Activated T-cell treated with anti-CD3 and anti-CD28 coated beads for 1 hour (primary cell): ENCODE results near the gene ATP6V0A1.
"Not testable (repeated sequence)": the region's sequence is repeated elsewhere in the genome, so short reads cannot be mapped to it uniquely, and the experiment has no call there.

Experiments
- DNase-seq: peaks from one replicate; pipeline ENCODE4 v3.0.0-alpha.2; 2020; ENCODE audit warnings: low read depth

Gene ATP6V0A1

DNA sequence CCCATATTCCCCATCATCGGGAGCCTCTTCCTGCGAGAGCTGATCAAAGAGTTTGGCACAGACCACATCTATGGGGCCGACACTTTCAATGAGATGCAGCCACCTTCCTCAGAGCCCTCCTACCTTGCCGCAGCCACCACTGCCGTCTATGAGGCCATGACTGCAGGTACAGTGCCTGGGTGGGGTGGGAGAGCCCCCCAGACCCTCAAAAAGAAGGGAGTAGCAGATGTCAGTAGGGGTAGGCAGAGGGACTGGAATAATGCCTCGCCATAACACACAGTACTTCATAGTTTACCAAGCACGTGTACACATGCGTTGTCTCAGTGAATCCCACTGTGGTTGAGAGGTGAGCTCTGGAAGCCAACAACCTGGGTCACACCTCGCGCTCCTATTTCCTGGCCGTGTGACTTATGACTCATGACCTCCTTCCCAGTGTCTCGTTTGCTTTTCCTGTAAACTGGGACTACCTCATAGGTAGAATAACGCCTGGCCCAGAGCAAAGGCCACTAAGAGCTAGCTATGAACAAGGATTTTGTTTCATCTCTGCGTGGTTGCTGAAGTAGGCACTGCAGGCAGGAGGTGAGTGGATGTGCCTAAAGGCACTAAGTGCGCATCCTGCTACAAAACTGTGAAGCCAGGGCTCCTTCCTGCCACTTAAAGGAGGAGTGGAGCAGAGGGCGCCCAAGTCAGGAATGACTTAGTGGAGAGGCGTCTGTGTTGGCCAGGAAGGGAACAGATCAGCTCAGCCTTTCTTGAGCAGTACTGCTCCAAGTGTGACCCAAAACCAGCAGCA, 82.6 kb downstream of the ATP6V0A1 start:
- DNase-seq: no peak

DNA sequence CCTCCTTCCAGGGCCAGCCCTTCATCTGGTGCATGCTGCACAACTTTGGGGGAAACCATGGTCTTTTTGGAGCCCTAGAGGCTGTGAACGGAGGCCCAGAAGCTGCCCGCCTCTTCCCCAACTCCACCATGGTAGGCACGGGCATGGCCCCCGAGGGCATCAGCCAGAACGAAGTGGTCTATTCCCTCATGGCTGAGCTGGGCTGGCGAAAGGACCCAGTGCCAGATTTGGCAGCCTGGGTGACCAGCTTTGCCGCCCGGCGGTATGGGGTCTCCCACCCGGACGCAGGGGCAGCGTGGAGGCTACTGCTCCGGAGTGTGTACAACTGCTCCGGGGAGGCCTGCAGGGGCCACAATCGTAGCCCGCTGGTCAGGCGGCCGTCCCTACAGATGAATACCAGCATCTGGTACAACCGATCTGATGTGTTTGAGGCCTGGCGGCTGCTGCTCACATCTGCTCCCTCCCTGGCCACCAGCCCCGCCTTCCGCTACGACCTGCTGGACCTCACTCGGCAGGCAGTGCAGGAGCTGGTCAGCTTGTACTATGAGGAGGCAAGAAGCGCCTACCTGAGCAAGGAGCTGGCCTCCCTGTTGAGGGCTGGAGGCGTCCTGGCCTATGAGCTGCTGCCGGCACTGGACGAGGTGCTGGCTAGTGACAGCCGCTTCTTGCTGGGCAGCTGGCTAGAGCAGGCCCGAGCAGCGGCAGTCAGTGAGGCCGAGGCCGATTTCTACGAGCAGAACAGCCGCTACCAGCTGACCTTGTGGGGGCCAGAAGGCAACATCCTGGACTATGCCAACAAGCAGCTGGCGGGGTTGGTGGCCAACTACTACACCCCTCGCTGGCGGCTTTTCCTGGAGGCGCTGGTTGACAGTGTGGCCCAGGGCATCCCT, 84.8 kb downstream of the ATP6V0A1 start:
- DNase-seq: no peak

DNA sequence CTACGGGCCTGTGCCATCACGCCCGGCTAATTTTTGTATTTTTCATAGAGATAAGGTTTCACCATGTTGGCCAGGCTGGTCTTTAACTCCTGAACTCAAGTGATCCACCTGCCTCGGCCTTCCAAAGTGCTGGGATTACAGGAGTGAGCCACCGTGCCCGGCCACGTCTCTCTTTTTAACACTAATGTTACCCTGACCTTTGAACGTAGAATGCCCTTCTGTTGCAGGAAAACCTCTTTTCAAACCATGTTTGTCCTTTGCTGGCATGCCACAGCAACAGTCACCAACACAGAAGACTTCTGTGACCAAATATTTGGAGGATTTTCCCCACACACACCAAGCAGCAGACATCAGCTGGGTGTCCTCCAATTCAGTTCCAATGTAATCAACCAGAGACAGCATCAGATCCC, 86.2 kb downstream of the ATP6V0A1 start:
- DNase-seq: no peak

DNA sequence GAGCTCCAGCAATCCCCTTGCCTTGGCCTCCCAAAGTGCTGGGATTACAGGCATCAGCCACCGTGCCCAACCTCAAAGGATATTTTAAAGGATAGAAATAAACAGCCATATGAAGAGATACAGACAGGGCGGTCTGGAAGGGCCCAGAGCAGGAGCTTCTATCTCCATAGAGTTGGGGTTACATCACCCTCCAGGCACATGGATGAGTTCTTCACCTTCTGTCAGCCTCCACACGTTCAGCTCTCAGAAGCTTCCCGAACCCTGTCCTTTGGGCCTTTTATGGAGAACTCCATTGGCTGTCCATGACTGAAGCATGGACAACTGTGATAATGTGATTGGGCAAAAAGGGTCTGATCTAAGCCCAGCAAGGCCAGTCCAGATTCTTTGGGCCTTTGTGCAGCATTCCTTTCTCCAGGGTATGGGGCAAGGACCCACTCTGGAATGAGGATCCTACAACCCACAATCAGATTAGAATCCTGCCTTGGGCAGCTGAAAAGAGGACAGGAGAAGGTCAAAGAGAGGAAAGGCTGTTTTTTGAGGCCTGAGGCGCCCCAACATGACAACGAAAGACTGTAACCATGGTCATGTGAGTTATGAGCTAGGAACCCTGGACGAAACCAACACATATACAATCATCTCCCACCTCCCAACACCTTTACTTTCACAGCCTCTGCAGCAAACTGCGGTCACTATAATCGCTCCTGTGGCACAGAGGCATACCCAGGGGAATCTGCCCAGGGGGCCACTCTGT, 87.3 kb downstream of the ATP6V0A1 start:
- DNase-seq: not testable (repeated sequence)

DNA sequence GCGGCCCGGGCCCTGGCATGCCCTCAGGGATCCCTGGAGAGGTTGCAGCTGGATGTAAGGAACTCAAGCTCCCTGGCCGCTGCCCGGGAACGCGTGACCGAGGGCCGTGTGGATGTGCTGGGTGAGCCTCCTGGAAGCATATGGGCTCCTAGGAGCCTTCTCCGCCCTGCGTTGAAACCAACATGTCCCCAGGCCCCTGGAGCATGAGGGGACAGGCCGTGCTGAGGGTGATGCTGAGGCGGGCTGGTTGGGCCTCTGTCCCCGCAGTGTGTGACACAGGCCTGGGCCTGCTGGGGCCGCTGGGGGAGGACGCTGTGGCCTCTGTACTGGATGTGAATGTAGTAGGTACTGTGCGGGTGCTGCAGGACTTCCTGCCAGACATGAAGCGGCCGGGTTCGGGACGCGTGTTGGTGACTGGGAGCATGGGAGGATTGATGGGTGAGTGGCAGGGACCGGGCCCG, 88.4 kb downstream of the ATP6V0A1 start:
- DNase-seq: no peak

DNA sequence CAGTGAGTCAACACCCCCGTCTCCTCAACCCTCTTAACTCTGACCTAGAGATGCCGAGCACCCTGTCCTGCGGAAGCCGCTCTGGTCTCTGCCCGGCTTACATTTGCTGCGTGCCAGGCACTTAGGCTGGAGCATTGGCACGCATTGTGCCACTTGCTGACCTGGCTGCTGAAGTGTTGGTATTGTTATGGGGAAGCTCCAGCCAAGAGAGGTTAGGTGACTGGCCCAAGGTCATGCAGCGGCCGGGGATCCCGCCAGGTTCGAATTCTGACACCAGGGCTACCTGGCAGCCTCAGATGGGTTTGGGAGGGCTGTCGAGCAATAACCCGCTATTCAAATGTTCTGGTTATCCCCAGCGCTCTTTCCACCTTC, 89.0 kb downstream of the ATP6V0A1 start:
- DNase-seq: no peak

DNA sequence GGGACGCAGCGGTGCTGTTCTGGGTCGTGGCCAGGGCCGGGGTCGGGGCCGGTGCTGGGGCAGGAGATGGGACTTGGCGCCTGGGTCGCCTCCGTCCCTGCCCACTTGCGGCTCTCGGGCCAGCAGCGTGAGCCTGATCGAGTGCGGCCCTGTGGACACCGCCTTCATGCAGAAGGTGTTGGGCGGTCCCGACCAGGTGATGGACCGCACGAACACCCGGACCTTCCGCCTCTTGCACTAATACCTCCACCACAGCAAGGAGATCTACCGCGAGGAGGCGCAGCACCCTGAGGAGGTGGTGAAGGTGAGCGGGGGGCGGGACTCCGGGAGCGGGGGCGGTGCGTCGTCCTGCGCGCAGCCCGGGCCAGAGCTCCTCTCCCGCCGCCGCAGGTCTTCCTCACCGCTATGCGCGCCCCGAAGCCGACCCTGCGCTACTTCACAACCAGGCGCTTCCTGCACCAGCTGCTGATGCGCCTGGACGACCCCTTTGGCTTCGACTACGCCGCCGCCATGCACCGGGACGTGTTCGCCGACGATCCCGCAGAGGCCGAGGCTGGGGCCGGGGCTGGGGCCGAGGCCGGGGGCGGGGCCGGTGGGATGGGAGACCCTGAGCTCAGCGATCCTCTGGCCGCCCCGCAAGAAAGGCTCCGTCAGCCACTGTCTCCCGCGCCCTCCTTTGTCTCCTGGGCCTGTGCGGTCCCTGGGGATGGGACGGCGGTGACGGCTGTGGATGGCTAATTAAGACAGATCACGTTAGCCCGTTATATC, 89.6 kb downstream of the ATP6V0A1 start:
- DNase-seq: peak; percentile 73

DNA sequence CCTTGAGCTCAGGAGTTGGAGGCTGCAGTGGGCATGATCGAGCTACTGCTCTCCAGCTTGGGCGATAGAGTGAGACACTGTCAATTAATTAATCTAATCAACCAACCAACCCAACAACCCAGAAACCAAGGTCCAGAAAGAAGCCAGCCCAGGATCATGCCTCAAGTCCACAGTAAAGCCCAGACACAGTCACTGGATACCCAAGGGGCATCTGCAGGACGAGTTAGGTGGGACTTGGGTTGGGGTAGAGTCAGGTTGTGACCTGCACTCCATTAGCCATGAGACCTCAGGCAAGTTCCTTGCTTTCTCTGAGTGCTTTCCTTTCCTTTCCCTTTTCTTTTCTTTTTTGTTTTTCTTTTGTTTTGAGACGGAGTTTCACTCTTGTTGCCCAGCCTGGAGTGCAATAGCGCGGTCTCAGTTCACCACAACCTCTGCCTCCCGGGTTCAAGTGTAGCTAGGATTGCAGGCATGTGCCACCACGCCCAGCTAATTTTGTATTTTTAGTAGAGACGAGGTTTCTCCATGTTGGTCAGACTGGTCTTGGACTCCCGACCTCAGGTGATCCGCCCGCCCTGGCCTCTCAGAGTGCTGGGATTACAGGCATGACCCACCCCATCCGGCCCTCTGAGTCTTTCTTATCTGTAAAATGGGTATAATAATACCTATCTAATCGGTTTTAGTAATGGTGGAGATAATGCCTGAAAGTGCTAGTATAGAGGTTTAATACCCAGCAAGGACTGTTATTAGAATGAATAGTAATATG, 90.5 kb downstream of the ATP6V0A1 start:
- DNase-seq: no peak

DNA sequence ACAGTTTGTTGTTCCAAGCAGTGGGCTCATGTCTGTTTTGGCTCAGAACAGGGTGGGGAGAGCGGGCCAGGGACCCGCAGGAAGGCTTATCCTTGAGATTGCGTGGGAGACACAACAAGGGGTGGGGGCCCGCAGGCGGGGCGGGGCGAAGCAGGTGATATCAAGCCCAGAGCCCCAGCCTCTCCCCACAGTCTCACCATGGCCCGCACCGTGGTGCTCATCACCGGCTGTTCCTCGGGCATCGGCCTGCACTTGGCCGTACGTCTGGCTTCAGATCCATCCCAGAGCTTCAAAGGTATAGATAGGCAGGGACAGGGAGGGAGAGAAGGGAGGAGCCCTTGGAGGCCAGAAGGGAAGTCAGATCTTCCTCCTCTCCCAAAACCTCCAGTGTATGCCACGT, 94.1 kb downstream of the ATP6V0A1 start, which contains the start of gene HSD17B1:
Gene HSD17B1, plus strand, starts transcription at position 188 of the 400 bp plus-strand sequence. Its CDS starts 11 bp downstream, at position 199.
- not testable (repeated sequence) for DNase-seq

DNA sequence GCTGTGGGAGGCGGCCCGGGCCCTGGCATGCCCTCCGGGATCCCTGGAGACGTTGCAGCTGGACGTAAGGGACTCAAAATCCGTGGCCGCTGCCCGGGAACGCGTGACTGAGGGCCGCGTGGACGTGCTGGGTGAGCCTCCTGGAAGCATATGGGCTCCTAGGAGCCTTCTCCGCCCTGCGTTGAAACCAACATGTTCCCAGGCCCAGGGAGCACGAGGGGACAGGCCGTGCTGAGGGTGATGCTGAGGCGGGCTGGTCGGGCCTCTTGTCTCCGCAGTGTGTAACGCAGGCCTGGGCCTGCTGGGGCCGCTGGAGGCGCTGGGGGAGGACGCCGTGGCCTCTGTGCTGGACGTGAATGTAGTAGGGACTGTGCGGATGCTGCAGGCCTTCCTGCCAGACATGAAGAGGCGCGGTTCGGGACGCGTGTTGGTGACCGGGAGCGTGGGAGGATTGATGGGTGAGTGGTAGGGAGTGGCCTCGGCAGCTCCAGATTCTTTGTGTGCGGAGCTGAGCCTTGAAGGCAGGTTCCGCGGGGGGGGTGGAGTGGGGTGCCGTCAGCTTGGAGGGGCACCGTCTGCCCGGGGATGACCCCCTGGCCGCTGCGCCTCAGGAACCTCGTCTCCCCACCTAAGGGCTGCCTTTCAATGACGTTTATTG, 94.6 kb downstream of the ATP6V0A1 start:
- no peak for DNase-seq

DNA sequence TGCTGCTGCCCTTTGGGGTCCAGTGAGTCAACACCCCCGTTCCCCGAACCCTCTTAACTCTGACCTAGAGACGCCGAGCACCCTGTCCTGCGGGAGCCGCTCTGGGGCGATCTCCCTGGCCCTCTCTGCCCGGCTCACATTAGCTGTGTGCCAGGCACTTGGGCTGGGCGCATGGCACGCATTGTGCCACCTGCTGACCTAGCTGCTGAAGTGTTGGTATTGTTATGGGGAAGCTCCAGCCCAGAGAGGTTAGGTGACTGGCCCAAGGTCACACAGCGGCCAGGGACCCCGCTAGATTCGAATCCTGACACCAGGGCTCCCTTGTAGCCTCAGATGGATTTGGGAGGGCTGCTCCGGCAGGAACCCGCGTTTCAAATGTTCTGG, 95.2 kb downstream of the ATP6V0A1 start:
- no peak for DNase-seq

DNA sequence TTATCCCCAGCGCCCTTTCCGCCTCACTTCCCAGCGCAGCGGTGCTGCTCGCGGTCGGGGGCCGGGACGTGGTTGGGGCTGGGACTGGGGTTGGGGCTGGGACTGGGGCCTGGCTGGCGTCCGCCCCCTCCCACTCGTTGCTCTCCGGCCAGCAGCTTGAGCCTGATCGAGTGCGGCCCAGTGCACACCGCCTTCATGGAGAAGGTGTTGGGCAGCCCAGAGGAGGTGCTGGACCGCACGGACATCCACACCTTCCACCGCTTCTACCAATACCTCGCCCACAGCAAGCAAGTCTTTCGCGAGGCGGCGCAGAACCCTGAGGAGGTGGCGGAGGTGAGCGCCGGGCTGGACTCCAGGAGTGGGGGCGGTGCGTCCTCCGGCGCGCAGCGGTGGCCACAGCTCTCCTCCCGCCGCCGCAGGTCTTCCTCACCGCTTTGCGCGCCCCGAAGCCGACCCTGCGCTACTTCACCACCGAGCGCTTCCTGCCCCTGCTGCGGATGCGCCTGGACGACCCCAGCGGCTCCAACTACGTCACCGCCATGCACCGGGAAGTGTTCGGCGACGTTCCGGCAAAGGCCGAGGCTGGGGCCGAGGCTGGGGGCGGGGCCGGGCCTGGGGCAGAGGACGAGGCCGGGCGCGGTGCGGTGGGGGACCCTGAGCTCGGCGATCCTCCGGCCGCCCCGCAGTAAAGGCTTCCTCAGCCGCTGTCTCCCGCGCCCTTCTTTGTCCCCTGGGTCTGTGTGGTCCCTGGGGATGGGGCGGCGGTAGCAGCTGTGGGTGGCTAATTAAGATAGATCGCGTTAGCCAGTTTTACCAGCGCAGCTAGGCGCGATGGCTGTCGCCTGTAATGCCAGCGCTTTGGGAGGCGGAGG, 95.8 kb downstream of the ATP6V0A1 start:
- DNase-seq: peak; percentile 57

DNA sequence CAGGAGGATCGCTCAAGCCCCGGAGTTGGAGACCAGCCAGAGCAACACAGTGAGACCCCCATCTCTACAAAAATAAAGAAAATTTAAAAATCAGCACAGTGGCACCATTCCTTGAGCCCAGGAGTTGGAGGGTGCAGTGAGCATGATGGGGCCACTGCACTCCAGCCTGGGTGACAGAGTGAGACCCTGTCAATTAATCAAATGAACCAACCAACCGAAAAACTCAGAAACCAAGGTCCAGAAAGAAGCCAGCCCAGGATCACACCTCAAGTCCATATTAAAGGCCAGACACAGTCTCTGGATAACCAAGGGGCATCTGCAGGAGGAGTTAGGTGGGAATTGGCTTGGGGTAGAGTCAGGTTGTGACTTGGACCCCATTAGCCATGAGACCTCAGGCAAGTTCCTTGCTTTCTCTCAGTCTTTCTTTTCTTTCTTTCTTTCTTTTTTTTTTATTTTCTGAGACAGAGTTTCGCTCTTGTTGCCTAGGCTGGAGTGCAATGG, 96.5 kb downstream of the ATP6V0A1 start:
- DNase-seq: no peak

DNA sequence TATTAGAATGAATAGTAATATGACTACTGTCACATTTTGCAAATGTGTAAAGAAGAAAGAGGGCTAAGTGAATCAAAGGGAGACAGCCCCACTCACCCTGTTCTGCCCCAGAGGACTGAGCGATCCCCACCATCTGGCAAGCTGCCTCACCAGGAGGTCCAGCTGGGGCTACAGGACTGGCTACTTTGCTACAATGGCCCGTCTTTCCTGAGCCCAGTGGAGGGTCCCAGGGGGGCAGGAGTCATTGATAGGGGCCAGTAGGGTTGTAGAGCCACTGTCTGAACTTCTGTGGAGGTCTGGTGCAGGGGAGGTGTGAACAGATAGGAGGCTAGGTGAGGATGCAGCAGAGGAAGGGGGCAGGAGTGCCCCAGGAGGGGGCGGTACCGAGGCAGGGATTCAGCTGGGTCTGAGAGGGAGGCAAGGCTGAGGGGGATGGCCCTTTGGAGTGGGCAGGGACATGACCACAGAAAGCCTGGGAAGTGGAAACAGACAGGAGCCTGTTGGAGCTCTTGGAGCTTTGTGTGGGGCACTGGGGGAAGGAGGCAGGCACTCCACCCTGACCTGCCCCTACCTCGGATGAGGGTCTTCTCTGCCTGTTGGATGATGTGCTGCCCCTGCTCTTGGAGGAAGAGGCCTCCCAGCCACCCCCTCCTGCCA, 97.4 kb downstream of the ATP6V0A1 start:
- not testable (repeated sequence) for DNase-seq

DNA sequence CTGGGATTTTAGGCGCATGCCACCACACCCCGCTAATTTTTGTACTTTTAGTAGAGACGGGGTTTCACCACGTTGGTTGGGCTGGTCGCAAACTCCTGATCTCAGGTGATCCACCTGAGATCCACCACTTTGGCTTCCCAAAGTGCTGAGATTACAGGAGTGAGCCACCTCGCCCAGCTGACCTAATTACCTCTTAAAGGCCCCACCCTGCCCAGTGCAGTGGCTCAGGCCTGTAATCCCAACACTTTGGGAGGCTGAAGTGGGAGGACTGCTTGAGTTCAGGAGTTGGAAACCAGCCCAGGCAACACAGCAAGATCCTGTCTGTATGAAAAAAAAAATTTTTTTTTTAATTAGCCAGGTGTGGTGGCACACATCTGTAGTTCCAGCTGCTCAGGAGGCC, 100.4 kb downstream of the ATP6V0A1 start:
- no peak for DNase-seq

DNA sequence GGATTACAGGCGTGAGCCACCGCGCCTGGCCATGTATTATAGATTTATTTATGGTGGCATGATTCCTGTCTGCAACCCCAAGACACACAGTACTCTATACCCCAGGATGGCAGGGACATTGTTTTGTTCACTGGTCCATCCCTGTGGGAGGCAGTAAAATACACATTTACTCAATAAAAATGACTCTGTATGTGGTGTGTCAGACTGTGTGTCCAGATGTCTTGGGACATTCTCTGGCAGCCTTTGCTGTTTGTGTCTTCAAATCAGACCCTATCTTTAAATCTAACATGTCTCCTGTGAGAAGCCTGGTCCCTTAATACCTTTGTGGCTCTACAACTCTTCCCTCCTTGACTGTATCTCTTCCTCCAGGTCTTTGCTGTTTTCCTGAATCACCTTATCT, 101.6 kb downstream of the ATP6V0A1 start:
- DNase-seq: no peak

DNA sequence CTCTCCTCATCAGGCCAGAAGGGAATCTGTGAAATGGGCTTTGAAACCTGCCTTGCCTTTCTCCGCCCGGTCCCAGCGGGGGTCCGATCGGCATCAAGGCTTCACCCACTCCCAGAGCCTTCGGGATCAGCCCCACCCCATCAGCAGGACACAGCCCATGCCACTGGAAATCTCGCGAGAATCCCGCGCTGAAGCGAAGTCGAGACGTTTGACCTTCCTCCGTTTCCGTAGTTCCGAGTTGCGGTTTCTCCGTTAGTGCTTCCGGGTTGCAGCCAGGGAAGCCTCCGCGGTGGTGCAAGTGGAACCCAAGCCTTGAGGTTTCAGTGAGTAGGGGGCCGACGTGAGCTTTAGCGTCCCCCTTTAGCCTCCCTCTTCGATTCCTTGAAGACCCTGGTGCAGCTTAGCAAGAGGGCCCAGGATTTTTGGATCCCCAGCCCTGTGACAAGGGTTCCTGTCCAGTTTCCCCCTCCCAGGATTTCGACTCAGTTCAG, 103.3 kb downstream of the ATP6V0A1 start, which contains the start of gene COASY:
Gene COASY, plus strand, starts transcription at position 252 of the 491 bp plus-strand sequence. CDS start 475 bp downstream, outside the sequence.
- peak; percentile 85 for DNase-seq
